Measurements from ENCODE around the gene ZBTB32. TPM values are rescaled to one million over a fixed set of nuclear protein-coding genes. Genes with fewer than 3 reads are reported as not detected.

ZBTB32 gene
- total and polyA plus RNA-seq, 7 donors = 3.1 TPM; not detected in 6

GRCh38 chr19:35740423-35741202 is 36.3 kb downstream of the ZBTB32 start:
- TF ChIP-seq POLR2AphosphoS5 (IDR thresholded peaks at IDR 0.05) (peak; percentile 30 to 70 (median 61)), POLR2A (IDR thresholded peaks at IDR 0.05) (no peak), EP300 (IDR thresholded peaks at IDR 0.05) (peak in 1 of 4 donors; percentile 76)
- TF ChIP-seq, protein P1, sequence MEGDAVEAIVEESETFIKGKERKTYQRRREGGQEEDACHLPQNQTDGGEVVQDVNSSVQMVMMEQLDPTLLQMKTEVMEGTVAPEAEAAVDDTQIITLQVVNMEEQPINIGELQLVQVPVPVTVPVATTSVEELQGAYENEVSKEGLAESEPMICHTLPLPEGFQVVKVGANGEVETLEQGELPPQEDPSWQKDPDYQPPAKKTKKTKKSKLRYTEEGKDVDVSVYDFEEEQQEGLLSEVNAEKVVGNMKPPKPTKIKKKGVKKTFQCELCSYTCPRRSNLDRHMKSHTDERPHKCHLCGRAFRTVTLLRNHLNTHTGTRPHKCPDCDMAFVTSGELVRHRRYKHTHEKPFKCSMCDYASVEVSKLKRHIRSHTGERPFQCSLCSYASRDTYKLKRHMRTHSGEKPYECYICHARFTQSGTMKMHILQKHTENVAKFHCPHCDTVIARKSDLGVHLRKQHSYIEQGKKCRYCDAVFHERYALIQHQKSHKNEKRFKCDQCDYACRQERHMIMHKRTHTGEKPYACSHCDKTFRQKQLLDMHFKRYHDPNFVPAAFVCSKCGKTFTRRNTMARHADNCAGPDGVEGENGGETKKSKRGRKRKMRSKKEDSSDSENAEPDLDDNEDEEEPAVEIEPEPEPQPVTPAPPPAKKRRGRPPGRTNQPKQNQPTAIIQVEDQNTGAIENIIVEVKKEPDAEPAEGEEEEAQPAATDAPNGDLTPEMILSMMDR (IDR thresholded peaks at IDR 0.05) = peak in 2 of 4 experiments; percentile 17 to 26
- H3K36me3 ChIP-seq = peaks cover 15 to 42% (median 27%) of the 10 kb centered on the region in 4 donors

DNA sequence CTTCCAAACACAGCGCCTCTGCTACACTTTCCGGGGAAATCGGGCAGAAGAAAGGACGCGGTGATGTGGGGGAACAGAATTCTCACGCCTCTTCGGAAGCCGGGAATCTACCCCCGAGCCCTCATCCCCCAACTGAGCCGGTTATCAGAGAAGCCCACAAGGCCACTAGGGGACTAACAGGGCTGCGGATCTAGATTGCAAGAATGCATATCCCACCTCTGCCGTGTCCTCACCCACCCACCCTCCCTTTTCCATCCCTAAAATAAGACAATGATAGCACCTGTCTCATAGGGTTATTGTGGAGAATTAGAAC is 36.8 kb downstream of the ZBTB32 start:
- 3 to 4% methylated on average over 12 of the region's 12 CpGs for WGBS, 2 donors
- Histone ChIP-seq H3K27ac (peak overlapping the region; percentile 84 to 91 (median 87)), H3K4me1 (peaks cover 0 to 43% (median 34%) of the 10 kb centered on the region in 4 donors), H3K27me3 (no peaks in the 10 kb centered on the region), H3K9me3 (no peaks in the 10 kb centered on the region), H3K36me3 (peaks cover 11 to 40% (median 26%) of the 10 kb centered on the region in 4 donors), H3K4me3 (peak overlapping the region; percentile 38 to 69 (median 51))
- DNase-seq = no peak
- TF ChIP-seq POLR2A (IDR thresholded peaks at IDR 0.05) (no peak), EP300 (IDR thresholded peaks at IDR 0.05) (no peak)
- TF ChIP-seq, protein P1 (IDR thresholded peaks at IDR 0.05) = peak in 1 of 4 experiments; percentile 2
- intact Hi-C loops (cut with DNase I) = loop anchor here (2.0 kb wide), 1 partner anchor 22 kb away; the partner anchor contains the start of gene KMT2B

More at GRCh38 chr19:35740423-35741202, 36.3 kb downstream of the ZBTB32 start:
- intact Hi-C loops (cut with DNase I) = loop anchor here (1.0 to 2.0 kb wide), 2 partner anchors 22 to 191 kb away; partner anchors contain the start of gene KMT2B
- Histone ChIP-seq H3K4me1 (peaks cover 0 to 38% (median 30%) of the 10 kb centered on the region in 4 donors), H3K9me3 (no peaks in the 10 kb centered on the region), H3K27ac (peak overlapping the region; percentile 84 to 91 (median 87)), H3K27me3 (no peaks in the 10 kb centered on the region), H3K4me3 (peak overlapping the region; percentile 38 to 69 (median 51))
- peak; percentile 99 for DNase-seq
- 0 to 1% methylated on average over 63 of the region's 63 CpGs for WGBS, 2 donors

DNA sequence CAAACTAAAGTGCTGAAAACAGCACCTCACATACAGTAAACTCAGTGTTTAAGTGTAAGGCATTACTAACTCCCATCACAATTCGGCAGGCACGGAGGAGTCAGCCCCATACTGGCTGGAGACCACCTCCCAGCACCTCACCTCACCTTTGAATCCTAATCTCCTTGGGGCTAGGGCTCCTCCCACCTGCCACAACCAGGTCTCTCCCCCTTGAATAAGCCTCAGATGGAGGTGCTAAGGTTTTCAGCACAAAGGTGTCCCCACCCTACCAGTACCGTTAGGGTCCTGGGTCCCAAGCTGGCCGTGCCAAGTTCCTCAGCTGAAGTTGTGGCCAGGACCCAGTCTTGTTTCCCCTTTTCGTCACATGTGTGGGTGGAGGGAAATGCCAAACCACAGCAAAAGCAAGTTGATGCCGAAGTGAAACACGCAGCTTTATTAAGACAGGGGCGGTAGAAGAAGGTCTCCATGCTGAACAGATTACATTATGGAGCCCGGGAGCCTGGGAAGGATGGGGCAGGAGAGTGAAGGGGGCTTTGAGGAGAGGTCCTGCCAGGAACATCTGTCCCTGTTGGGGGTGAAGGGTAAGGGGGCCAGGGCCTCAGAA is 37.9 kb downstream of the ZBTB32 start, which contains the start of gene IGFLR1:
Gene IGFLR1, minus strand, starts transcription at position 332 of the 604 bp plus-strand sequence. CDS start 1,272 bp downstream, outside the sequence.
- H3K27ac ChIP-seq = peak within 1 kb of the TSS; percentile 84 to 100 (median 87)
- peak within 1 kb of the TSS in 3 of 4 donors; percentile 50 to 69 (median 52) for H3K4me3 ChIP-seq
- peaks cover 11 to 30% (median 18%) of the 10 kb centered on the region in 4 donors for H3K36me3 ChIP-seq
- H3K4me1 ChIP-seq = peaks cover 0 to 49% (median 40%) of the 10 kb centered on the region in 4 donors
- H3K9me3 ChIP-seq = no peaks in the 10 kb centered on the region
- DNase-seq = no peak
- intact Hi-C loops (cut with DNase I) = no loop called here
- 42 to 83% methylated on average over 9 of the region's 9 CpGs for WGBS, 2 donors
- TF ChIP-seq, protein P1 (IDR thresholded peaks at IDR 0.05) = no peak
- TF ChIP-seq EP300 (IDR thresholded peaks at IDR 0.05) = no peak
- TF ChIP-seq POLR2A (IDR thresholded peaks at IDR 0.05) = no peak
- TF ChIP-seq POLR2AphosphoS5 (IDR thresholded peaks at IDR 0.05) = no peak
- no peaks in the 10 kb centered on the region for H3K27me3 ChIP-seq

GRCh38 chr19:35743640-35744429 is 39.5 kb downstream of the ZBTB32 start:
- no peaks in the 10 kb centered on the region for H3K27me3 ChIP-seq
- 91 to 94% methylated on average over 19 of the region's 19 CpGs for WGBS, 2 donors
- peaks cover 3 to 13% (median 5%) of the 10 kb centered on the region in 4 donors for H3K36me3 ChIP-seq
- intact Hi-C loops (cut with DNase I) = no loop called here
- no peak for DNase-seq
- H3K9me3 ChIP-seq = no peaks in the 10 kb centered on the region
- H3K4me3 ChIP-seq = peak overlapping the region in 1 of 4 donors; percentile 91
- peaks cover 0 to 58% (median 48%) of the 10 kb centered on the region in 4 donors for H3K4me1 ChIP-seq
- TF ChIP-seq EP300 (IDR thresholded peaks at IDR 0.05) = no peak
- TF ChIP-seq POLR2AphosphoS5 (IDR thresholded peaks at IDR 0.05) = no peak
- no peak for TF ChIP-seq POLR2A (IDR thresholded peaks at IDR 0.05)
- TF ChIP-seq, protein P1 (IDR thresholded peaks at IDR 0.05) = no peak
- H3K27ac ChIP-seq = peak overlapping the region; percentile 100
